ENCODE measurements around the gene SDR42E1.

Gene SDR42E1

GRCh38 chr16:82047374-82047773 lies 36.1 kb upstream of the SDR42E1 start:
- Histone ChIP-seq H3K36me3 (ENCODE audit: insufficient read depth, low read depth, low read length) (no peaks in the 10 kb centered on the region), H3K4me1 (ENCODE audit: insufficient read depth, low read length) (no peaks in the 10 kb centered on the region), H3K9ac (ENCODE audit: low read depth, low read length) (no peak overlapping the region), H3K9me3 (ENCODE audit: insufficient read depth, low read depth, low read length) (no peaks in the 10 kb centered on the region), H3K27ac (ENCODE audit: low read length) (no peak overlapping the region), H3K27me3 (ENCODE audit: insufficient read depth, low read length) (no peaks in the 10 kb centered on the region), H3K4me3 (ENCODE audit: low read length) (no peak overlapping the region)

GRCh38 chr16:82046941-82047340 lies 35.7 kb upstream of the SDR42E1 start:
- no peaks in the 10 kb centered on the region for H3K9me3 ChIP-seq (ENCODE audit: insufficient read depth, low read depth, low read length)
- H3K27me3 ChIP-seq (ENCODE audit: insufficient read depth, low read length): no peaks in the 10 kb centered on the region
- H3K27ac ChIP-seq (ENCODE audit: low read length): no peak overlapping the region
- H3K9ac ChIP-seq (ENCODE audit: low read depth, low read length): no peak overlapping the region
- H3K36me3 ChIP-seq (ENCODE audit: insufficient read depth, low read depth, low read length): no peaks in the 10 kb centered on the region
- no peak overlapping the region for H3K4me3 ChIP-seq (ENCODE audit: low read length)
- no peaks in the 10 kb centered on the region for H3K4me1 ChIP-seq (ENCODE audit: insufficient read depth, low read length)

GRCh38 chr16:82046541-82046940 lies 35.3 kb upstream of the SDR42E1 start:
- H3K27ac ChIP-seq (ENCODE audit: low read length): no peak overlapping the region
- no peak overlapping the region for H3K4me3 ChIP-seq (ENCODE audit: low read length)
- H3K36me3 ChIP-seq (ENCODE audit: insufficient read depth, low read depth, low read length): no peaks in the 10 kb centered on the region
- no peak overlapping the region for H3K9ac ChIP-seq (ENCODE audit: low read depth, low read length)
- H3K27me3 ChIP-seq (ENCODE audit: insufficient read depth, low read length): no peaks in the 10 kb centered on the region
- no peaks in the 10 kb centered on the region for H3K9me3 ChIP-seq (ENCODE audit: insufficient read depth, low read depth, low read length)
- H3K4me1 ChIP-seq (ENCODE audit: insufficient read depth, low read length): no peaks in the 10 kb centered on the region

GRCh38 chr16:82045465-82045864 lies 34.2 kb upstream of the SDR42E1 start:
- H3K4me3 ChIP-seq (ENCODE audit: low read length): no peak overlapping the region
- no peak overlapping the region for H3K9ac ChIP-seq (ENCODE audit: low read depth, low read length)
- no peaks in the 10 kb centered on the region for H3K27me3 ChIP-seq (ENCODE audit: insufficient read depth, low read length)
- H3K4me1 ChIP-seq (ENCODE audit: insufficient read depth, low read length): no peaks in the 10 kb centered on the region
- H3K36me3 ChIP-seq (ENCODE audit: insufficient read depth, low read depth, low read length): no peaks in the 10 kb centered on the region
- H3K9me3 ChIP-seq (ENCODE audit: insufficient read depth, low read depth, low read length): no peaks in the 10 kb centered on the region
- no peak overlapping the region for H3K27ac ChIP-seq (ENCODE audit: low read length)

GRCh38 chr16:82044585-82044911 lies 33.3 kb upstream of the SDR42E1 start:
- Histone ChIP-seq H3K27me3 (ENCODE audit: insufficient read depth, low read length) (no peaks in the 10 kb centered on the region), H3K27ac (ENCODE audit: low read length) (no peak overlapping the region), H3K9ac (ENCODE audit: low read depth, low read length) (no peak overlapping the region), H3K4me1 (ENCODE audit: insufficient read depth, low read length) (no peaks in the 10 kb centered on the region), H3K36me3 (ENCODE audit: insufficient read depth, low read depth, low read length) (no peaks in the 10 kb centered on the region), H3K9me3 (ENCODE audit: insufficient read depth, low read depth, low read length) (no peaks in the 10 kb centered on the region), H3K4me3 (ENCODE audit: low read length) (no peak overlapping the region)

- Histone ChIP-seq H3K27ac (ENCODE audit: low read length) (no peak overlapping the region), H3K9me3 (ENCODE audit: insufficient read depth, low read depth, low read length) (no peaks in the 10 kb centered on the region), H3K4me1 (ENCODE audit: insufficient read depth, low read length) (no peaks in the 10 kb centered on the region), H3K36me3 (ENCODE audit: insufficient read depth, low read depth, low read length) (no peaks in the 10 kb centered on the region), H3K4me3 (ENCODE audit: low read length) (no peak overlapping the region), H3K9ac (ENCODE audit: low read depth, low read length) (no peak overlapping the region), H3K27me3 (ENCODE audit: insufficient read depth, low read length) (no peaks in the 10 kb centered on the region)
These were observed 32.7 kb upstream of the SDR42E1 start for GRCh38 chr16:82043680-82044584.

GRCh38 chr16:82042846-82043245 lies 31.6 kb upstream of the SDR42E1 start:
- no peak overlapping the region for H3K27ac ChIP-seq (ENCODE audit: low read length)
- no peaks in the 10 kb centered on the region for H3K27me3 ChIP-seq (ENCODE audit: insufficient read depth, low read length)
- no peaks in the 10 kb centered on the region for H3K4me1 ChIP-seq (ENCODE audit: insufficient read depth, low read length)
- H3K36me3 ChIP-seq (ENCODE audit: insufficient read depth, low read depth, low read length): no peaks in the 10 kb centered on the region
- H3K9me3 ChIP-seq (ENCODE audit: insufficient read depth, low read depth, low read length): no peaks in the 10 kb centered on the region
- H3K4me3 ChIP-seq (ENCODE audit: low read length): no peak overlapping the region
- H3K9ac ChIP-seq (ENCODE audit: low read depth, low read length): no peak overlapping the region

GRCh38 chr16:82042144-82042543 lies 30.9 kb upstream of the SDR42E1 start:
- Histone ChIP-seq H3K27me3 (ENCODE audit: insufficient read depth, low read length) (no peaks in the 10 kb centered on the region), H3K27ac (ENCODE audit: low read length) (no peak overlapping the region), H3K4me1 (ENCODE audit: insufficient read depth, low read length) (no peaks in the 10 kb centered on the region; the same call in 1 of the 2 replicates), H3K4me3 (ENCODE audit: low read length) (no peak overlapping the region), H3K36me3 (ENCODE audit: insufficient read depth, low read depth, low read length) (no peaks in the 10 kb centered on the region), H3K9me3 (ENCODE audit: insufficient read depth, low read depth, low read length) (no peaks in the 10 kb centered on the region), H3K9ac (ENCODE audit: low read depth, low read length) (no peak overlapping the region)

GRCh38 chr16:82041542-82041941 lies 30.3 kb upstream of the SDR42E1 start:
- no peaks in the 10 kb centered on the region; the same call in 1 of the 2 replicates for H3K4me1 ChIP-seq (ENCODE audit: insufficient read depth, low read length)
- no peak overlapping the region for H3K4me3 ChIP-seq (ENCODE audit: low read length)
- H3K27ac ChIP-seq (ENCODE audit: low read length): no peak overlapping the region
- no peaks in the 10 kb centered on the region for H3K27me3 ChIP-seq (ENCODE audit: insufficient read depth, low read length)
- H3K9ac ChIP-seq (ENCODE audit: low read depth, low read length): no peak overlapping the region
- no peaks in the 10 kb centered on the region for H3K36me3 ChIP-seq (ENCODE audit: insufficient read depth, low read depth, low read length)
- H3K9me3 ChIP-seq (ENCODE audit: insufficient read depth, low read depth, low read length): no peaks in the 10 kb centered on the region

- Histone ChIP-seq H3K9me3 (ENCODE audit: insufficient read depth, low read depth, low read length) (no peaks in the 10 kb centered on the region), H3K27ac (ENCODE audit: low read length) (no peak overlapping the region), H3K9ac (ENCODE audit: low read depth, low read length) (no peak overlapping the region), H3K27me3 (ENCODE audit: insufficient read depth, low read length) (no peaks in the 10 kb centered on the region), H3K4me1 (ENCODE audit: insufficient read depth, low read length) (no peaks in the 10 kb centered on the region; the same call in 1 of the 2 replicates), H3K4me3 (ENCODE audit: low read length) (no peak overlapping the region), H3K36me3 (ENCODE audit: insufficient read depth, low read depth, low read length) (no peaks in the 10 kb centered on the region)
These were observed 29.0 kb upstream of the SDR42E1 start for GRCh38 chr16:82040296-82040695.

GRCh38 chr16:82037666-82038065 lies 26.4 kb upstream of the SDR42E1 start:
- H3K4me3 ChIP-seq (ENCODE audit: low read length): no peak overlapping the region
- no peaks in the 10 kb centered on the region; the same call in 1 of the 2 replicates for H3K4me1 ChIP-seq (ENCODE audit: insufficient read depth, low read length)
- no peaks in the 10 kb centered on the region for H3K9me3 ChIP-seq (ENCODE audit: insufficient read depth, low read depth, low read length)
- H3K27ac ChIP-seq (ENCODE audit: low read length): no peak overlapping the region
- no peaks in the 10 kb centered on the region for H3K36me3 ChIP-seq (ENCODE audit: insufficient read depth, low read depth, low read length)
- no peaks in the 10 kb centered on the region for H3K27me3 ChIP-seq (ENCODE audit: insufficient read depth, low read length)
- no peak overlapping the region for H3K9ac ChIP-seq (ENCODE audit: low read depth, low read length)

GRCh38 chr16:82037251-82037650 lies 26.0 kb upstream of the SDR42E1 start:
- no peaks in the 10 kb centered on the region for H3K27me3 ChIP-seq (ENCODE audit: insufficient read depth, low read length)
- H3K9ac ChIP-seq (ENCODE audit: low read depth, low read length): no peak overlapping the region
- no peaks in the 10 kb centered on the region for H3K36me3 ChIP-seq (ENCODE audit: insufficient read depth, low read depth, low read length)
- no peaks in the 10 kb centered on the region for H3K9me3 ChIP-seq (ENCODE audit: insufficient read depth, low read depth, low read length)
- H3K4me1 ChIP-seq (ENCODE audit: insufficient read depth, low read length): no peaks in the 10 kb centered on the region; the same call in 1 of the 2 replicates
- H3K4me3 ChIP-seq (ENCODE audit: low read length): no peak overlapping the region
- H3K27ac ChIP-seq (ENCODE audit: low read length): no peak overlapping the region

Data from iPS-20b (cell line).